ENCODE data around the gene NCBP2L. TPM values are rescaled to one million over a fixed set of nuclear protein-coding genes. Genes with fewer than 3 reads are reported as not detected.

Gene NCBP2L
- total RNA-seq, 4 donors from 2014 or later = not detected

GRCh38 chrX:107769581-107770317 is 7.8 kb upstream of the NCBP2L start:
- TF ChIP-seq POLR2A (IDR thresholded peaks at IDR 0.05) = no peak
- TF ChIP-seq, protein P1, sequence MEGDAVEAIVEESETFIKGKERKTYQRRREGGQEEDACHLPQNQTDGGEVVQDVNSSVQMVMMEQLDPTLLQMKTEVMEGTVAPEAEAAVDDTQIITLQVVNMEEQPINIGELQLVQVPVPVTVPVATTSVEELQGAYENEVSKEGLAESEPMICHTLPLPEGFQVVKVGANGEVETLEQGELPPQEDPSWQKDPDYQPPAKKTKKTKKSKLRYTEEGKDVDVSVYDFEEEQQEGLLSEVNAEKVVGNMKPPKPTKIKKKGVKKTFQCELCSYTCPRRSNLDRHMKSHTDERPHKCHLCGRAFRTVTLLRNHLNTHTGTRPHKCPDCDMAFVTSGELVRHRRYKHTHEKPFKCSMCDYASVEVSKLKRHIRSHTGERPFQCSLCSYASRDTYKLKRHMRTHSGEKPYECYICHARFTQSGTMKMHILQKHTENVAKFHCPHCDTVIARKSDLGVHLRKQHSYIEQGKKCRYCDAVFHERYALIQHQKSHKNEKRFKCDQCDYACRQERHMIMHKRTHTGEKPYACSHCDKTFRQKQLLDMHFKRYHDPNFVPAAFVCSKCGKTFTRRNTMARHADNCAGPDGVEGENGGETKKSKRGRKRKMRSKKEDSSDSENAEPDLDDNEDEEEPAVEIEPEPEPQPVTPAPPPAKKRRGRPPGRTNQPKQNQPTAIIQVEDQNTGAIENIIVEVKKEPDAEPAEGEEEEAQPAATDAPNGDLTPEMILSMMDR (IDR thresholded peaks at IDR 0.05) = no peak
- no peaks in the 10 kb centered on the region for H3K36me3 ChIP-seq
- no peak overlapping the region for H3K27ac ChIP-seq
- no peaks in the 10 kb centered on the region for H3K9me3 ChIP-seq
- H3K27me3 ChIP-seq = no peaks in the 10 kb centered on the region
- DNase-seq = no peak
- no peaks in the 10 kb centered on the region for H3K4me1 ChIP-seq
- no peak overlapping the region for H3K4me3 ChIP-seq

DNA sequence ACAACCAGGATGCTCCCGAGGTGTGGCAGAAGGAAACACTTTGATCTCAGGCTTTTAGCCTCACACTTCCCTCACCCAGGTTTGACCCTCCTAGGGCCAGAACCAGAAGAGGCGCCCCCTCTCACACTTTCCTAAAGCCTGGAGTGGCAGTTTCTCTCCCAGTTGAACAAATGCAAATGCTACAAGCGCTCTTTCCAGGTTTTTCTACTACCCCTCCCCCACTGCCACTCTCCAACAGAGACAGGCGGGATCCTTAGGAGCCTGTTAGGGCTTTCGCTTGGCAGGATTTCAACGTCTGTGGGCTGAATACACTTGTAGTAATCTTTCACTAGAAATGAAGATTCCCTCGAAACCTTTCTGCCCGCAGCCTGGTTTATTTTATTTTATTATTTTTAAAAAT is 4.3 kb upstream of the NCBP2L start:
- Histone ChIP-seq H3K36me3 (no peaks in the 10 kb centered on the region), H3K27ac (no peak overlapping the region), H3K9me3 (no peaks in the 10 kb centered on the region), H3K4me1 (peaks cover 0 to 4% (median 0%) of the 10 kb centered on the region in 4 donors), H3K27me3 (no peaks in the 10 kb centered on the region), H3K4me3 (peak overlapping the region in 1 of 4 donors; percentile 76)
- no peak for DNase-seq
- no peak for TF ChIP-seq POLR2A (IDR thresholded peaks at IDR 0.05)
- TF ChIP-seq, protein P1 (IDR thresholded peaks at IDR 0.05) = no peak

GRCh38 chrX:107773906-107774435 is 3.6 kb upstream of the NCBP2L start:
- peak overlapping the region in 3 of 4 donors; percentile 2 to 76 (median 58) for H3K4me3 ChIP-seq
- H3K9me3 ChIP-seq = no peaks in the 10 kb centered on the region
- H3K27ac ChIP-seq = no peak overlapping the region
- DNase-seq = no peak
- no peak for TF ChIP-seq POLR2A (IDR thresholded peaks at IDR 0.05)
- TF ChIP-seq, protein P1 (IDR thresholded peaks at IDR 0.05) = no peak
- peaks cover 0 to 4% (median 0%) of the 10 kb centered on the region in 4 donors for H3K4me1 ChIP-seq
- H3K27me3 ChIP-seq = no peaks in the 10 kb centered on the region
- no peaks in the 10 kb centered on the region for H3K36me3 ChIP-seq

- H3K27ac ChIP-seq = peak overlapping the region; percentile 68 to 85 (median 78)
- no peaks in the 10 kb centered on the region for H3K36me3 ChIP-seq
- no peaks in the 10 kb centered on the region for H3K9me3 ChIP-seq
- no peak for TF ChIP-seq POLR2A (IDR thresholded peaks at IDR 0.05)
- TF ChIP-seq, protein P1 (IDR thresholded peaks at IDR 0.05) = no peak
- DNase-seq = peak in 1 of 3 donors; percentile 53
- H3K4me3 ChIP-seq = peak overlapping the region; percentile 47 to 76 (median 54)
- H3K4me1 ChIP-seq = peaks cover 0 to 4% (median 0%) of the 10 kb centered on the region in 4 donors
- no peaks in the 10 kb centered on the region for H3K27me3 ChIP-seq
Measured at GRCh38 chrX:107775000-107775733, 2.4 kb upstream of the NCBP2L start.

GRCh38 chrX:107775734-107776511 is 1.6 kb upstream of the NCBP2L start, which contains the start of gene TSC22D3:
Gene TSC22D3 (minus strand): TSS chrX:107775787. CDS start chrX:107775419, 368 bp downstream.
- Histone ChIP-seq H3K27me3 (no peaks in the 10 kb centered on the region), H3K36me3 (no peaks in the 10 kb centered on the region), H3K4me3 (peak within 1 kb of the TSS; percentile 47 to 76 (median 54)), H3K4me1 (peaks cover 0 to 4% (median 0%) of the 10 kb centered on the region in 4 donors), H3K9me3 (no peaks in the 10 kb centered on the region), H3K27ac (peak within 1 kb of the TSS; percentile 68 to 85 (median 78))
- peak; percentile 62 to 88 (median 83) for DNase-seq
- TF ChIP-seq POLR2A (IDR thresholded peaks at IDR 0.05) = peak; percentile 25 to 54
- TF ChIP-seq, protein P1 (IDR thresholded peaks at IDR 0.05) = peak in 4 of 6 experiments; percentile 9 to 42 (median 31)

All from Peyer's patch (tissue), 4 donors.